SK-N-SH (cell line): ENCODE measurements around the gene GPRC5A. TPM values are rescaled to one million over a fixed set of nuclear protein-coding genes. Genes with fewer than 3 reads are reported as not detected.

Source experiments
- CTCF ChIA-PET: fragments of 300-600, 350-600 bp; formaldehyde crosslinking; extraction: SDS; loops from one replicate; lab custom pipeline; 2021; lab: Yijun Ruan, JAX
- POLR2A ChIA-PET: fragments of 350-600 bp; sonication (Branson Sonifier 250); formaldehyde crosslinking; extraction: SDS; loops from one replicate; lab custom pipeline; 2020; ENCODE audit warnings: antibody characterized with exemption, inconsistent platforms; lab: Yijun Ruan, JAX
- DNase-seq: peaks from one replicate; pipeline ENCODE4 v3.0.0; 2012
- H2AFZ ChIP-seq: fragments of 200-600 bp; sonication (generic); 2 replicates; pipeline ENCODE4 v1.8.1; 2016; ENCODE audit warnings: antibody characterized with exemption, mild to moderate bottlenecking, low read depth
- H3F3A ChIP-seq: fragments of 200-600 bp; sonication (generic); replicated peaks from 2 replicates; pipeline ENCODE3; 2016; ENCODE audit warnings: antibody characterized with exemption, mild to moderate bottlenecking; ENCODE audit not compliant: insufficient read depth
- H3K27ac ChIP-seq, 2 experiments: fragments of 200-500 bp in 1 of 2; fragments of 200-600 bp in 1 of 2; sonication (Bioruptor generic) in 1 of 2; sonication (generic), shearing (Covaris generic) in 1 of 2; 2 replicates each; pipeline versions ENCODE4 v1.5.1 to v1.6.1; 2014 to 2016; ENCODE audit warnings: low read depth in 2 of 2, inconsistent platforms in 1 of 2, low read length in 1 of 2, mild to moderate bottlenecking in 1 of 2, mixed read lengths in 1 of 2
- H3K27me3 ChIP-seq: fragments of 200-600 bp; sonication (generic), shearing (Covaris generic); 2 replicates; pipeline ENCODE4 v1.6.1; 2016; ENCODE audit warnings: mixed run types; ENCODE audit not compliant: insufficient read depth
- H3K36me3 ChIP-seq, 2 experiments: fragments of 200-500 bp in 1 of 2; fragments of 200-600 bp in 1 of 2; sonication (Bioruptor generic) in 1 of 2; sonication (generic) in 1 of 2; replicated peaks in 1 of 2; 2 replicates each; pipeline versions ENCODE3 to v1.5.1; 2014 to 2016; ENCODE audit warnings: low read length in 1 of 2, mild to moderate bottlenecking in 1 of 2; ENCODE audit not compliant: insufficient read depth in 2 of 2, control insufficient read depth in 1 of 2
- H3K4me1 ChIP-seq, 2 experiments: fragments of 200-500 bp in 1 of 2; fragments of 200-600 bp in 1 of 2; sonication (Bioruptor generic) in 1 of 2; sonication (generic), shearing (Covaris generic) in 1 of 2; 2 replicates each; pipeline versions ENCODE4 v1.5.1 to v1.6.1; 2014 to 2016; ENCODE audit warnings: low read depth in 1 of 2, low read length in 1 of 2, mixed run types in 1 of 2; ENCODE audit not compliant: insufficient read depth in 2 of 2, control insufficient read depth in 1 of 2
- H3K4me2 ChIP-seq: fragments of 200-600 bp; sonication (generic), shearing (Covaris generic); 2 replicates; pipeline ENCODE4 v1.6.1; 2017; ENCODE audit warnings: mixed run types
- H3K4me3 ChIP-seq, 2 experiments: fragments of 200-500 bp in 1 of 2; fragments of 200-600 bp in 1 of 2; sonication (Bioruptor generic) in 1 of 2; sonication (generic), shearing (Covaris generic) in 1 of 2; 2 replicates each; pipeline versions ENCODE4 v1.5.1 to v1.8.1; 2014 to 2016; ENCODE audit warnings: low read depth in 2 of 2, inconsistent platforms in 1 of 2, low read length in 1 of 2, mild to moderate bottlenecking in 1 of 2, mixed read lengths in 1 of 2, moderate library complexity in 1 of 2
- H3K79me2 ChIP-seq: fragments of 200-600 bp; sonication (generic); 2 replicates; pipeline ENCODE4 v1.8.1; 2017; ENCODE audit warnings: mild to moderate bottlenecking; ENCODE audit not compliant: insufficient read depth
- H3K9ac ChIP-seq: fragments of 200-600 bp; sonication (generic); 2 replicates; pipeline ENCODE4 v1.6.1; 2017; ENCODE audit warnings: mixed run types
- H3K9me2 ChIP-seq: fragments of 200-600 bp; sonication (generic); 2 replicates; pipeline ENCODE4 v1.6.1; 2017; ENCODE audit warnings: mixed run types
- H3K9me3 ChIP-seq: fragments of 200-600 bp; sonication (generic); 2 replicates; pipeline ENCODE4 v1.6.1; 2017; ENCODE audit warnings: mixed run types, mild to moderate bottlenecking, moderate library complexity
- H4K20me1 ChIP-seq: fragments of 200-600 bp; sonication (generic); 2 replicates; pipeline ENCODE4 v1.6.1; 2017; ENCODE audit warnings: mild to moderate bottlenecking, mixed run types; ENCODE audit not compliant: insufficient read depth
- CTCF ChIP-seq: fragments of 200-600 bp; sonication (generic); IDR thresholded peaks from 2 replicates; pipeline ENCODE4 v1.6.1; 2017; ENCODE audit warnings: antibody characterized with exemption, mild to moderate bottlenecking, moderate library complexity
- FOSL2 ChIP-seq: IDR thresholded peaks from 2 replicates; pipeline ENCODE4 v1.4.0; 2012; ENCODE audit warnings: low read depth, mild to moderate bottlenecking, moderate library complexity, borderline replicate concordance
- FOXJ3 ChIP-seq: sonication (generic); formaldehyde crosslinking; IDR thresholded peaks from 2 replicates; pipeline ENCODE4 v1.5.1; 2020; ENCODE audit warnings: mild to moderate bottlenecking, missing genetic modification reagents
- GABPA ChIP-seq: IDR thresholded peaks from 2 replicates; pipeline ENCODE4 v1.4.0; 2012; ENCODE audit warnings: low read depth, mild to moderate bottlenecking
- MEF2A ChIP-seq: IDR thresholded peaks from 2 replicates; pipeline ENCODE4 v1.4.0; 2012; ENCODE audit warnings: low read depth, borderline replicate concordance
- MXI1 ChIP-seq: IDR thresholded peaks from 2 replicates; pipeline ENCODE4 v1.6.1; 2012; ENCODE audit warnings: mild to moderate bottlenecking, low read depth, low read length, improper control_type of control experiment
- NRF1 ChIP-seq: IDR thresholded peaks from 2 replicates; pipeline ENCODE4 v1.6.1; 2012; ENCODE audit warnings: low read depth, mild to moderate bottlenecking, low read length
- RAD21 ChIP-seq: IDR thresholded peaks from 2 replicates; pipeline ENCODE4 v1.6.1; 2012; ENCODE audit warnings: mild to moderate bottlenecking, low read length
- REST ChIP-seq: IDR thresholded peaks from 2 replicates; pipeline ENCODE4 v1.6.1; 2012; ENCODE audit warnings: mild to moderate bottlenecking, low read depth, low read length, moderate library complexity
- RFX5 ChIP-seq: IDR thresholded peaks from 2 replicates; pipeline ENCODE4 v1.6.1; 2012; ENCODE audit warnings: mild to moderate bottlenecking, improper control_type of control experiment, low read length
- RXRA ChIP-seq: IDR thresholded peaks from 2 replicates; pipeline ENCODE4 v1.4.0; 2012; ENCODE audit warnings: low read depth, mild to moderate bottlenecking, borderline replicate concordance
- SIN3A ChIP-seq: IDR thresholded peaks from 2 replicates; pipeline ENCODE4 v1.6.1; 2012; ENCODE audit warnings: low read depth, mild to moderate bottlenecking, low read length, moderate library complexity, borderline replicate concordance
- SMC3 ChIP-seq: IDR thresholded peaks from 2 replicates; pipeline ENCODE4 v1.6.1; 2012; ENCODE audit warnings: low read depth, low read length, improper control_type of control experiment
- TAF1 ChIP-seq: IDR thresholded peaks from 2 replicates; pipeline ENCODE4 v1.6.1; 2012; ENCODE audit warnings: low read depth, mild to moderate bottlenecking, low read length, moderate library complexity, borderline replicate concordance
- TCF12 ChIP-seq: IDR thresholded peaks from 2 replicates; pipeline ENCODE4 v1.4.0; 2012
- USF2 ChIP-seq: fragments of 150-350 bp; IDR thresholded peaks from 2 replicates; pipeline ENCODE4 v1.6.1; 2017; ENCODE audit warnings: antibody characterized with exemption, low read length, low read depth, borderline replicate concordance
- YY1 ChIP-seq: IDR thresholded peaks from 2 replicates; pipeline ENCODE4 v1.4.0; 2012; ENCODE audit warnings: low read depth, mild to moderate bottlenecking
- WGBS: methylation state at CpG from one replicate; pipeline ENCODE4 v1.1.6; 2017; ENCODE audit warnings: low lambda C conversion rate; 5-methylcytosine and 5-hydroxymethylcytosine counted together
- polyA plus RNA-seq, 3 experiments: library from polyadenylated mRNA; depleted of rRNA; stranded (reverse); fragments of >200 nt; gene quantifications; 2 replicates each; pipeline ENCODE4 v1.2.3, GENCODE V29; 2012
- TF ChIP-seq, protein P1 (sequence below): IDR thresholded peaks from 2 replicates; pipeline ENCODE4; 2012
- TF ChIP-seq, protein P2 (sequence below): IDR thresholded peaks from 2 replicates; pipeline ENCODE4 v1.4.0; 2012; ENCODE audit warnings: low read depth
- TF ChIP-seq, protein P3 (sequence below): fragments of 150-350 bp; IDR thresholded peaks from 2 replicates; pipeline ENCODE4 v1.6.1; 2016; ENCODE audit warnings: mild to moderate bottlenecking, low read depth, low read length

GPRC5A gene
- polyA plus RNA-seq, 1 of the 3 experiments (the other 2 are of a cell fraction): 12.7 TPM

DNA sequence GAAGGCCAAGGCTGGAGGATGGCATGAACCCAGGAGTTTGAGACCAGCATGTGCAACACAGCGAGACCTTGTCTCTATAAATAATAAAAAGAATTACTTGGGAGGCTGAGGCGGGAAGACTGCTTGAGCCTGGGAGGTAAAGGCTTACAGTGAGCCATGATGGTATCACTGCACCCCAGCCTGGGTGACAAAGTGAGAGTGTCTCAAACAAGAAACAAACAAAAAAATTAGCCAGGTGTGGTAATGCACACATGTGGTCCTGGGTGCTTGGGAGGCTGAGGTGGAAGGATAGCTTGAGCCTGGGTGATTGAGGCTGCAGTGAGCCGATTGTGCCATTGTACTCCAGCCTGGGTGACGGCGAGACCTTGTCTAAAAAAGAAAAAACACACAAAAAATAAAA, 1.7 kb upstream of the GPRC5A start:
- peaks cover 5 to 14% of the 10 kb centered on the region in 2 experiments; a peak in 1 of 4 replicates for H3K4me1 ChIP-seq
- no peaks in the 10 kb centered on the region for H3K27me3 ChIP-seq
- no peak overlapping the region for H3K4me3 ChIP-seq
- ChIA-PET CTCF (interaction anchor here (2.1 kb wide), 1 partner anchor 101 kb away, joined by 16 read pairs; no protein-coding TSS in a partner anchor), POLR2A (no interaction called here)
- no peaks in the 10 kb centered on the region for H3K36me3 ChIP-seq
- no peaks in the 10 kb centered on the region for H3K79me2 ChIP-seq
- no peak overlapping the region for H3K9ac ChIP-seq
- H3K9me2 ChIP-seq: no peaks in the 10 kb centered on the region
- TF ChIP-seq GABPA (no peak), MXI1 (no peak), TAF1 (no peak), TCF12 (no peak), MEF2A (no peak), RFX5 (no peak), SIN3A (no peak), FOSL2 (no peak), FOXJ3 (CRISPR knock-in tag) (no peak), RAD21 (no peak), REST (no peak), RXRA (no peak), YY1 (no peak), SMC3 (no peak), CTCF (no peak), USF2 (no peak), NRF1 (no peak)
- TF ChIP-seq, protein P1, sequence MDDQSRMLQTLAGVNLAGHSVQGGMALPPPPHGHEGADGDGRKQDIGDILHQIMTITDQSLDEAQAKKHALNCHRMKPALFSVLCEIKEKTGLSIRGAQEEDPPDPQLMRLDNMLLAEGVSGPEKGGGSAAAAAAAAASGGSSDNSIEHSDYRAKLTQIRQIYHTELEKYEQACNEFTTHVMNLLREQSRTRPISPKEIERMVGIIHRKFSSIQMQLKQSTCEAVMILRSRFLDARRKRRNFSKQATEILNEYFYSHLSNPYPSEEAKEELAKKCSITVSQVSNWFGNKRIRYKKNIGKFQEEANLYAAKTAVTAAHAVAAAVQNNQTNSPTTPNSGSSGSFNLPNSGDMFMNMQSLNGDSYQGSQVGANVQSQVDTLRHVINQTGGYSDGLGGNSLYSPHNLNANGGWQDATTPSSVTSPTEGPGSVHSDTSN: no peak
- TF ChIP-seq, protein P2, sequence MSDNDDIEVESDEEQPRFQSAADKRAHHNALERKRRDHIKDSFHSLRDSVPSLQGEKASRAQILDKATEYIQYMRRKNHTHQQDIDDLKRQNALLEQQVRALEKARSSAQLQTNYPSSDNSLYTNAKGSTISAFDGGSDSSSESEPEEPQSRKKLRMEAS: no peak
- TF ChIP-seq, protein P3, sequence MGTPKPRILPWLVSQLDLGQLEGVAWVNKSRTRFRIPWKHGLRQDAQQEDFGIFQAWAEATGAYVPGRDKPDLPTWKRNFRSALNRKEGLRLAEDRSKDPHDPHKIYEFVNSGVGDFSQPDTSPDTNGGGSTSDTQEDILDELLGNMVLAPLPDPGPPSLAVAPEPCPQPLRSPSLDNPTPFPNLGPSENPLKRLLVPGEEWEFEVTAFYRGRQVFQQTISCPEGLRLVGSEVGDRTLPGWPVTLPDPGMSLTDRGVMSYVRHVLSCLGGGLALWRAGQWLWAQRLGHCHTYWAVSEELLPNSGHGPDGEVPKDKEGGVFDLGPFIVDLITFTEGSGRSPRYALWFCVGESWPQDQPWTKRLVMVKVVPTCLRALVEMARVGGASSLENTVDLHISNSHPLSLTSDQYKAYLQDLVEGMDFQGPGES: no peak
- no peak overlapping the region for H3K4me2 ChIP-seq
- no peak overlapping the region for H2AFZ ChIP-seq
- H3K27ac ChIP-seq: no peak overlapping the region
- no peaks in the 10 kb centered on the region for H3K9me3 ChIP-seq
- 92% methylated on average over 5 of the region's 5 CpGs for WGBS
- no peak for DNase-seq
- no peaks in the 10 kb centered on the region for H3F3A ChIP-seq
- no peaks in the 10 kb centered on the region for H4K20me1 ChIP-seq
